Heart left ventricle (tissue), 13 donors: ENCODE data around the gene BANF1.

ENCODE experiments used
- CTCF ChIP-seq, 12 donors: fragments of 200-600 bp; sonication (generic) in 4 of 12; IDR thresholded peaks; one replicate each; pipeline versions ENCODE4 v1.5.0 to v1.8.0; 2018 to 2022; ENCODE audit warnings: antibody characterized with exemption in 12 of 12, mild to moderate bottlenecking in 5 of 12
- POLR2A ChIP-seq, 2 donors: fragments of 450-650 bp; IDR thresholded peaks; one replicate each; pipeline ENCODE4 v1.6.1; 2017; ENCODE audit warnings: antibody characterized with exemption in 2 of 2, mild to moderate bottlenecking in 2 of 2, moderate library complexity in 2 of 2
- donor health status: ischemic (EF 13 %, LVEDD 7.1; RV severe dilation, severe dysfunction).
- donor health status: DM: no; HTN: yes; CAD: no.
- donor health status: DM: no; HTN: no; CAD: no.
- donor health status: ischemic (EF 25% LVEDD 6.9; RV normal size, moderate dysfunction).
- donor health status: ischemic (EF 25% LVEDD 5.7; RV mildly dilated, moderate dysfunction).
- donor health status: ischemic (EF 35%, LVEDD 5.7; RV mildly dilated, moderate dysfunction).
- donor health status: nonischemic (EF 11% LVEDD 7.7; RV severe dilation, severe dysfunction).
- donor health status: DM: yes; HTN: yes; CAD: no.
- donor health status: PGD.
- donor health status: ischemic (EF 29% LVEDD 5.4; RV normal size, mild dysfunction).
- donor health status: nonischemic (EF 23%, LVEDD 6.1; RV moderate dilation, normal function).

GRCh38 chr11:65962141-65962564, 40.1 kb upstream of the BANF1 start:
- TF ChIP-seq CTCF (IDR thresholded peaks at IDR 0.05) = no peak
- no peak for TF ChIP-seq POLR2A (IDR thresholded peaks at IDR 0.05)
